Measurements from ENCODE around the gene SAMD9.

SAMD9 gene

GRCh38 chr7:93146036-93146435 lies 28.3 kb upstream of the SAMD9 start:
- ChIA-PET POLR2A (no interaction called here), CTCF (interaction anchor here (1.3 kb wide), 1 partner anchor 10 kb away, joined by 4 read pairs; no protein-coding TSS in a partner anchor)
- no peak for TF ChIP-seq CTCF (IDR thresholded peaks at IDR 0.05; ENCODE audit: control extremely low read depth, extremely low read depth, low read depth, missing control alignments)
- DNase-seq (ENCODE audit: extremely low spot score) = no peak

GRCh38 chr7:93145354-93145753 lies 27.6 kb upstream of the SAMD9 start:
- CTCF ChIA-PET = interaction anchor here (0.7 to 1.6 kb wide), 5 partner anchors 13 to 527 kb away, joined by 3 to 4 read pairs (median 3); partner anchors contain the start of gene SAMD9
- DNase-seq (ENCODE audit: extremely low spot score) = no peak
- no peak for TF ChIP-seq CTCF (IDR thresholded peaks at IDR 0.05; ENCODE audit: control extremely low read depth, extremely low read depth, low read depth, missing control alignments)
- POLR2A ChIA-PET = no interaction called here

- DNase-seq (ENCODE audit: extremely low spot score) = no peak
- TF ChIP-seq CTCF (IDR thresholded peaks at IDR 0.05; ENCODE audit: control extremely low read depth, extremely low read depth, low read depth, missing control alignments) = no peak
- CTCF ChIA-PET = no interaction called here
- POLR2A ChIA-PET = no interaction called here
Measured at GRCh38 chr7:93142127-93142526, 24.3 kb upstream of the SAMD9 start.

- CTCF ChIA-PET = no interaction called here
- no peak for TF ChIP-seq CTCF (IDR thresholded peaks at IDR 0.05; ENCODE audit: control extremely low read depth, extremely low read depth, low read depth, missing control alignments)
Measured at GRCh38 chr7:93140582-93141191, 22.9 kb upstream of the SAMD9 start.

GRCh38 chr7:93138576-93138975 lies 20.8 kb upstream of the SAMD9 start:
- CTCF ChIA-PET = no interaction called here
- no peak for DNase-seq (ENCODE audit: extremely low spot score)
- POLR2A ChIA-PET = no interaction called here
- TF ChIP-seq CTCF (IDR thresholded peaks at IDR 0.05; ENCODE audit: control extremely low read depth, extremely low read depth, low read depth, missing control alignments) = no peak

More at GRCh38 chr7:93140582-93141191, 22.9 kb upstream of the SAMD9 start:
- no peak for DNase-seq (ENCODE audit: extremely low spot score)
- POLR2A ChIA-PET = no interaction called here

- CTCF ChIA-PET = interaction anchor here (0.9 to 2.7 kb wide), 4 partner anchors 12 to 96 kb away, joined by 3 to 8 read pairs (median 4); no protein-coding TSS in a partner anchor
- TF ChIP-seq CTCF (IDR thresholded peaks at IDR 0.05; ENCODE audit: control extremely low read depth, extremely low read depth, low read depth, missing control alignments) = no peak
- no peak for DNase-seq (ENCODE audit: extremely low spot score)
- POLR2A ChIA-PET = no interaction called here
Measured at GRCh38 chr7:93133005-93133404, 15.2 kb upstream of the SAMD9 start.
